SK-N-SH treated with all-trans-retinoic acid at 6 μM for 48 hours (cell line): ENCODE measurements around the gene CNTN2.
A peak's percentile ranks its signal among the peaks of the same experiment; 100 is the strongest.

ENCODE experiments used
- ATAC-seq: fragments of 200-7000 bp; cut with Tn5 transposase; 3 replicates; pipeline ENCODE4 v1.9.1; 2020; ENCODE audit warnings: mild to moderate bottlenecking, moderate library complexity
- CREB5 ChIP-seq: fragments of 250-450 bp; sonication (Bioruptor Pico); IDR thresholded peaks from 2 replicates; pipeline ENCODE4 v1.5.1; 2020; ENCODE audit warnings: low read depth, mild to moderate bottlenecking, moderate library complexity
- CSDC2 ChIP-seq: fragments of 250-450 bp; sonication (Bioruptor Pico); IDR thresholded peaks from 2 replicates; pipeline ENCODE4 v1.5.0; 2020; ENCODE audit warnings: mild to moderate bottlenecking, moderate library complexity
- ESRRG ChIP-seq: fragments of 250-450 bp; sonication (Bioruptor Pico); IDR thresholded peaks from 2 replicates; pipeline ENCODE4 v1.6.1; 2021; ENCODE audit warnings: mild to moderate bottlenecking
- GLIS3 ChIP-seq: fragments of 250-450 bp; sonication (Bioruptor Pico); IDR thresholded peaks from 2 replicates; pipeline ENCODE4 v1.5.0; 2020; ENCODE audit warnings: mild to moderate bottlenecking, moderate library complexity
- ISL1 ChIP-seq: fragments of 250-450 bp; sonication (Bioruptor Pico); IDR thresholded peaks from 2 replicates; pipeline ENCODE4 v2.1.2; 2022; ENCODE audit warnings: mild to moderate bottlenecking, moderate library complexity
- OSR1 ChIP-seq: fragments of 250-450 bp; sonication (Bioruptor Pico); IDR thresholded peaks from 2 replicates; pipeline ENCODE4 v1.8.0; 2022; ENCODE audit warnings: moderate library complexity, mild to moderate bottlenecking, inconsistent platforms
- PATZ1 ChIP-seq: fragments of 250-450 bp; sonication (Bioruptor Pico); IDR thresholded peaks from 2 replicates; pipeline ENCODE4 v1.8.0; 2020; ENCODE audit warnings: mild to moderate bottlenecking, moderate library complexity, borderline replicate concordance
- PPARA ChIP-seq: fragments of 250-450 bp; sonication (Bioruptor Pico); IDR thresholded peaks from 2 replicates; pipeline ENCODE4 v1.5.0; 2020; ENCODE audit warnings: mild to moderate bottlenecking, borderline replicate concordance
- RARB ChIP-seq: fragments of 250-450 bp; sonication (Bioruptor Pico); IDR thresholded peaks from 2 replicates; pipeline ENCODE4 v1.8.0; 2021; ENCODE audit warnings: mild to moderate bottlenecking, moderate library complexity
- SNAI2 ChIP-seq: fragments of 250-450 bp; sonication (Bioruptor Pico); IDR thresholded peaks from 2 replicates; pipeline ENCODE4 v1.5.0; 2020; ENCODE audit warnings: mild to moderate bottlenecking, moderate library complexity
- TCF4 ChIP-seq: fragments of 250-450 bp; sonication (Bioruptor Pico); IDR thresholded peaks from 2 replicates; pipeline ENCODE4 v1.8.0; 2021; ENCODE audit warnings: mild to moderate bottlenecking, moderate library complexity, borderline replicate concordance
- TOX ChIP-seq: fragments of 250-450 bp; sonication (Bioruptor Pico); IDR thresholded peaks from 2 replicates; pipeline ENCODE4 v1.8.0; 2021; ENCODE audit warnings: mild to moderate bottlenecking, moderate library complexity, borderline replicate concordance
- ZC3H10 ChIP-seq: fragments of 250-450 bp; sonication (Bioruptor Pico); IDR thresholded peaks from 2 replicates; pipeline ENCODE4 v1.5.1; 2021; ENCODE audit warnings: mild to moderate bottlenecking, moderate library complexity
- ZFP3 ChIP-seq: fragments of 250-450 bp; sonication (Bioruptor Pico); IDR thresholded peaks from 2 replicates; pipeline ENCODE4 v1.5.0; 2020; ENCODE audit warnings: mild to moderate bottlenecking, moderate library complexity
- ZFP30 ChIP-seq: fragments of 450-650 bp; formaldehyde crosslinking; IDR thresholded peaks from 2 replicates; pipeline ENCODE4 v1.5.0; 2022; ENCODE audit warnings: mild to moderate bottlenecking, moderate library complexity
- ZNF565 ChIP-seq: fragments of 450-650 bp; formaldehyde crosslinking; conservative IDR thresholded peaks from 2 replicates; pipeline ENCODE4 v1.5.0; 2020; ENCODE audit warnings: low read depth, mild to moderate bottlenecking, moderate library complexity
- ZNF70 ChIP-seq: fragments of 450-650 bp; formaldehyde crosslinking; IDR thresholded peaks from 2 replicates; pipeline ENCODE4 v1.5.0; 2020; ENCODE audit warnings: mild to moderate bottlenecking, moderate library complexity
- ZNF8 ChIP-seq: fragments of 450-650 bp; formaldehyde crosslinking; IDR thresholded peaks from 2 replicates; pipeline ENCODE4 v1.5.0; 2020; ENCODE audit warnings: mild to moderate bottlenecking, moderate library complexity
- TF ChIP-seq, protein P1 (sequence below): fragments of 250-450 bp; sonication (Bioruptor Pico); IDR thresholded peaks from 2 replicates; pipeline ENCODE4 v1.8.0; 2021; ENCODE audit warnings: low read depth, mild to moderate bottlenecking, moderate library complexity, borderline replicate concordance
- TF ChIP-seq, protein P2 (sequence below): fragments of 250-450 bp; sonication (Bioruptor Pico); IDR thresholded peaks from 2 replicates; pipeline ENCODE4 v1.5.0; 2020; ENCODE audit warnings: mild to moderate bottlenecking, moderate library complexity

The CNTN2 gene

DNA sequence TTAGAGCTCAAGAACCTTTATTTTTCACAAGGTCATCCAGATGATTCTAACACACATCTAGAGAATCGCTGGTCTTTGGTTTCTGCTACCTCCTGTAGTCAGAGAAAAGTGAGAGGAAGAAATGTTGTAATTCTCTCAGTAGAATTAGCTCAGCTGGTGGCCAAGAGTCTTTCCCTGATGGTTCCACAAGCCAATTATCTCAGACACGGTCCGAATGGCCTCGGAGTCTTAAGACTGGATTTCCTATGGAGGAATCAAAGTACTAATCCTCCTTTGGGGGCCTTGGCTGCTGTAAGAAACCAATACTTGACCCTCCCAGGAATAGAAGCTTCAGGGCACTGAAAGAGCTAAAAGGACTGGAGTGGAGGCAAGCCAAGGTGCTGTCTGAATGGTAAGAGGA is 39.4 kb downstream of the CNTN2 start:
- TF ChIP-seq, protein P1, sequence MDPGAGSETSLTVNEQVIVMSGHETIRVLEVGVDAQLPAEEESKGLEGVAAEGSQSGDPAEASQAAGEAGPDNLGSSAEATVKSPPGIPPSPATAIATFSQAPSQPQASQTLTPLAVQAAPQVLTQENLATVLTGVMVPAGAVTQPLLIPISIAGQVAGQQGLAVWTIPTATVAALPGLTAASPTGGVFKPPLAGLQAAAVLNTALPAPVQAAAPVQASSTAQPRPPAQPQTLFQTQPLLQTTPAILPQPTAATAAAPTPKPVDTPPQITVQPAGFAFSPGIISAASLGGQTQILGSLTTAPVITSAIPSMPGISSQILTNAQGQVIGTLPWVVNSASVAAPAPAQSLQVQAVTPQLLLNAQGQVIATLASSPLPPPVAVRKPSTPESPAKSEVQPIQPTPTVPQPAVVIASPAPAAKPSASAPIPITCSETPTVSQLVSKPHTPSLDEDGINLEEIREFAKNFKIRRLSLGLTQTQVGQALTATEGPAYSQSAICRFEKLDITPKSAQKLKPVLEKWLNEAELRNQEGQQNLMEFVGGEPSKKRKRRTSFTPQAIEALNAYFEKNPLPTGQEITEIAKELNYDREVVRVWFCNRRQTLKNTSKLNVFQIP (CRISPR knock-in tag): no peak
- TF ChIP-seq, protein P2, sequence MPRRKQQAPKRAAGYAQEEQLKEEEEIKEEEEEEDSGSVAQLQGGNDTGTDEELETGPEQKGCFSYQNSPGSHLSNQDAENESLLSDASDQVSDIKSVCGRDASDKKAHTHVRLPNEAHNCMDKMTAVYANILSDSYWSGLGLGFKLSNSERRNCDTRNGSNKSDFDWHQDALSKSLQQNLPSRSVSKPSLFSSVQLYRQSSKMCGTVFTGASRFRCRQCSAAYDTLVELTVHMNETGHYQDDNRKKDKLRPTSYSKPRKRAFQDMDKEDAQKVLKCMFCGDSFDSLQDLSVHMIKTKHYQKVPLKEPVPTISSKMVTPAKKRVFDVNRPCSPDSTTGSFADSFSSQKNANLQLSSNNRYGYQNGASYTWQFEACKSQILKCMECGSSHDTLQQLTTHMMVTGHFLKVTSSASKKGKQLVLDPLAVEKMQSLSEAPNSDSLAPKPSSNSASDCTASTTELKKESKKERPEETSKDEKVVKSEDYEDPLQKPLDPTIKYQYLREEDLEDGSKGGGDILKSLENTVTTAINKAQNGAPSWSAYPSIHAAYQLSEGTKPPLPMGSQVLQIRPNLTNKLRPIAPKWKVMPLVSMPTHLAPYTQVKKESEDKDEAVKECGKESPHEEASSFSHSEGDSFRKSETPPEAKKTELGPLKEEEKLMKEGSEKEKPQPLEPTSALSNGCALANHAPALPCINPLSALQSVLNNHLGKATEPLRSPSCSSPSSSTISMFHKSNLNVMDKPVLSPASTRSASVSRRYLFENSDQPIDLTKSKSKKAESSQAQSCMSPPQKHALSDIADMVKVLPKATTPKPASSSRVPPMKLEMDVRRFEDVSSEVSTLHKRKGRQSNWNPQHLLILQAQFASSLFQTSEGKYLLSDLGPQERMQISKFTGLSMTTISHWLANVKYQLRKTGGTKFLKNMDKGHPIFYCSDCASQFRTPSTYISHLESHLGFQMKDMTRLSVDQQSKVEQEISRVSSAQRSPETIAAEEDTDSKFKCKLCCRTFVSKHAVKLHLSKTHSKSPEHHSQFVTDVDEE (CRISPR knock-in tag): no peak
- TF ChIP-seq ZFP30 (CRISPR knock-in tag): no peak
- no peak for TF ChIP-seq PPARA (CRISPR knock-in tag)
- ATAC-seq: no peak

GRCh38 chr1:205084360-205084759 is 41.3 kb downstream of the CNTN2 start, which contains the start of gene TMEM81:
Gene TMEM81, minus strand, starts transcription at chr1:205084460. Its CDS starts 140 bp downstream, at chr1:205084320.
- TF ChIP-seq TCF4: no peak
- TF ChIP-seq PATZ1 (CRISPR knock-in tag): no peak
- TF ChIP-seq ESRRG: no peak
- no peak for TF ChIP-seq ZNF70 (CRISPR knock-in tag)
- TF ChIP-seq ISL1 (CRISPR knock-in tag): no peak
- TF ChIP-seq ZC3H10 (CRISPR knock-in tag): no peak
- no peak for TF ChIP-seq ZNF565 (CRISPR knock-in tag)
- TF ChIP-seq OSR1 (CRISPR knock-in tag): no peak
- TF ChIP-seq, protein P1 (CRISPR knock-in tag): no peak
- TF ChIP-seq ZFP3 (CRISPR knock-in tag): no peak
- no peak for TF ChIP-seq CSDC2 (CRISPR knock-in tag)
- TF ChIP-seq SNAI2: no peak
- TF ChIP-seq GLIS3 (CRISPR knock-in tag): no peak
- TF ChIP-seq ZNF8 (CRISPR knock-in tag): no peak
- TF ChIP-seq, all 23 proteins: peak for 0
- ATAC-seq: no peak

GRCh38 chr1:205088341-205088740 is 45.3 kb downstream of the CNTN2 start:
- TF ChIP-seq ZFP30 (CRISPR knock-in tag) (no peak), ZFP3 (CRISPR knock-in tag) (no peak), TOX (CRISPR knock-in tag) (no peak), SNAI2 (no peak), RARB (CRISPR knock-in tag) (no peak), ZNF70 (CRISPR knock-in tag) (no peak), TCF4 (no peak), ZNF565 (CRISPR knock-in tag) (no peak), CREB5 (no peak), CSDC2 (CRISPR knock-in tag) (no peak)
- TF ChIP-seq, protein P1 (CRISPR knock-in tag): no peak
- ATAC-seq: peak; percentile 42; the same call in 2 of the 3 replicates
